Immature natural killer cell (primary cell): ENCODE measurements around the gene PLA2G4D. TPM values are rescaled to one million over a fixed set of nuclear protein-coding genes. Genes with fewer than 3 reads are reported as not detected.

Experiments used
- DNase-seq, 3 donors: peaks; one replicate each; pipeline ENCODE4 v3.0.0; 2022; ENCODE audit warnings: mixed read lengths in 1 of 3
- H3K27ac Mint-ChIP-seq, 6 donors: one replicate each; pipeline ENCODE4 v1.8.0; 2020; ENCODE audit warnings: mixed read lengths in 6 of 6, mild to moderate bottlenecking in 5 of 6, inconsistent platforms in 4 of 6, moderate library complexity in 3 of 6
- H3K27me3 Mint-ChIP-seq, 3 donors: one replicate each; pipeline ENCODE4 v1.8.0; 2020 to 2021; ENCODE audit warnings: low read depth in 3 of 3, mild to moderate bottlenecking in 3 of 3, mixed read lengths in 3 of 3, moderate library complexity in 3 of 3, inconsistent platforms in 1 of 3
- H3K36me3 Mint-ChIP-seq, 3 donors: one replicate each; pipeline ENCODE4 v1.8.0; 2020; ENCODE audit warnings: mixed read lengths in 3 of 3, inconsistent platforms in 2 of 3, mild to moderate bottlenecking in 2 of 3
- H3K4me1 Mint-ChIP-seq, 2 donors: one replicate each; pipeline ENCODE4 v1.8.0; 2020; ENCODE audit warnings: inconsistent platforms in 2 of 2, mild to moderate bottlenecking in 2 of 2, mixed read lengths in 2 of 2, moderate library complexity in 1 of 2
- H3K4me3 Mint-ChIP-seq, 5 donors: one replicate each; pipeline ENCODE4 v1.8.0; 2020; ENCODE audit warnings: mild to moderate bottlenecking in 5 of 5, mixed read lengths in 5 of 5, inconsistent platforms in 3 of 5, moderate library complexity in 3 of 5
- H3K9me3 Mint-ChIP-seq, 6 donors: one replicate each; pipeline ENCODE4 v1.8.0; 2020; ENCODE audit warnings: mild to moderate bottlenecking in 6 of 6, mixed read lengths in 6 of 6, inconsistent platforms in 4 of 6, moderate library complexity in 3 of 6
- polyA plus RNA-seq, 3 donors: library from polyadenylated mRNA; unstranded; fragments of 300-500 nt; fragmentation: Illumina TruSeq; gene quantifications; one replicate each; pipeline ENCODE4 v1.2.3, GENCODE V29; 2021

The PLA2G4D gene
- polyA plus RNA-seq, 3 donors from 2014 or later = not detected

DNA sequence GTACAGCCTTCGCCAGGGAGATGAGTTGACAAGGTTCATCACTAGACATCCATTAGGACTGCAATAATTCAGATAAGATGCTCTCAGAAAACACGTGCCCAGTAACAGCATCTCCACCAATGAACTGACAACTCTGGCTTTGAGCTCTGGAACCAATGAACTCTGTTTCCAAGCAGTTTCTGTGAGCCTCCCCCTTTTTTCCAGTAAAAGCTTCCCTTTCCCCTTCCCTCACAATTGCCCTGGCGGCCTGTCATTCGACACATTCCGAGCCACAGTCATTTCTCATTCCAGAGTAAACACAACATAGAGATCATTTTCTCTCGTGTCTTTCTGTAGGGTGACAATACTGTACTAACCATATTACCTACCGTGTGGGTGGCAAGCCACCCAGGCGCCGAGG, 3.6 kb downstream of the PLA2G4D start:
- Mint-ChIP-seq H3K9me3 (no peaks in the 10 kb centered on the region), H3K27me3 (peaks cover 2 to 15% (median 4%) of the 10 kb centered on the region in 3 donors), H3K36me3 (no peaks in the 10 kb centered on the region), H3K4me1 (no peaks in the 10 kb centered on the region), H3K4me3 (no peak overlapping the region), H3K27ac (no peak overlapping the region)
- no peak for DNase-seq

DNA sequence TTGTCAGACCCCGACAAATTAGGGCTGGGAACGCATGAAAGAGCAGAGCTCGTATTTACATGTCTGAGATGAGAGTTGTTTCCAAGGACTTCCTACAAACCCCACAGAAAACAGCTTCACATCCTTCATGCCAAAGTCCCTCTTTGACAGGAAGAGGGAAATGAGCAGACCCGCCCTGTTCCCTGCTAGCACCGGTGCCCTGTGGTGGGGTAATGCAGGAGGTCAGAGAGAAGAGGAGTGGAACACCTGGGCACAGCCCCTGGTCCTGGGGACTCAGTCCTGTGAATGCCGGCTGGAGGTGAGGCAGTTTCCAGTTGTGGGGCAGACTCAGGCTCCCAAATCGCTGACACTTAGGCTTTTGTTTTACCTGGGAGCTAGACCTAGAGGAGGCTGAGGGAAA, 4.0 kb downstream of the PLA2G4D start:
- Mint-ChIP-seq H3K27me3 (peaks cover 3 to 15% (median 4%) of the 10 kb centered on the region in 3 donors), H3K27ac (no peak overlapping the region), H3K9me3 (no peaks in the 10 kb centered on the region), H3K36me3 (no peaks in the 10 kb centered on the region), H3K4me3 (no peak overlapping the region), H3K4me1 (no peaks in the 10 kb centered on the region)
- no peak for DNase-seq

DNA sequence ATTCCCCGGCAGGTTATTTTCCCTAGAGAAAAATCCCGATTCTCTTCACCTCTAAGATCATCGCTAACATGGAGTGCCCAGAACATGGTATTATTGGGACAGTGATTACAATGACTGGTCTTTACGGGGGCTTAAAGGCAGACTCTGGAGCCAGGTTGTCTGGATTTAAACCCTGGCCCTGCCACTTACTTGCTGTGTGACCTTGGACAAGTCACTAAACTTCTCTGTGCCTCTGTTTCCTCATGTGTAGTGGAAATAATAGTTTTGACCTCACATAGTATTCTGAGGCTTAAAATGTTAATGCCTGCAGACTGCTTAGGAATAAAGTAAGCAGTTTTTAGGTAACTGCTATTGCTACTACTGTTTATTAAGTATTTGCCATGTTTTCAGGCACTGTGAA, 4.4 kb downstream of the PLA2G4D start:
- Mint-ChIP-seq H3K4me1 (no peaks in the 10 kb centered on the region), H3K36me3 (no peaks in the 10 kb centered on the region), H3K27me3 (peaks cover 3 to 15% (median 4%) of the 10 kb centered on the region in 3 donors), H3K9me3 (no peaks in the 10 kb centered on the region), H3K4me3 (no peak overlapping the region), H3K27ac (no peak overlapping the region)
- DNase-seq = no peak

DNA sequence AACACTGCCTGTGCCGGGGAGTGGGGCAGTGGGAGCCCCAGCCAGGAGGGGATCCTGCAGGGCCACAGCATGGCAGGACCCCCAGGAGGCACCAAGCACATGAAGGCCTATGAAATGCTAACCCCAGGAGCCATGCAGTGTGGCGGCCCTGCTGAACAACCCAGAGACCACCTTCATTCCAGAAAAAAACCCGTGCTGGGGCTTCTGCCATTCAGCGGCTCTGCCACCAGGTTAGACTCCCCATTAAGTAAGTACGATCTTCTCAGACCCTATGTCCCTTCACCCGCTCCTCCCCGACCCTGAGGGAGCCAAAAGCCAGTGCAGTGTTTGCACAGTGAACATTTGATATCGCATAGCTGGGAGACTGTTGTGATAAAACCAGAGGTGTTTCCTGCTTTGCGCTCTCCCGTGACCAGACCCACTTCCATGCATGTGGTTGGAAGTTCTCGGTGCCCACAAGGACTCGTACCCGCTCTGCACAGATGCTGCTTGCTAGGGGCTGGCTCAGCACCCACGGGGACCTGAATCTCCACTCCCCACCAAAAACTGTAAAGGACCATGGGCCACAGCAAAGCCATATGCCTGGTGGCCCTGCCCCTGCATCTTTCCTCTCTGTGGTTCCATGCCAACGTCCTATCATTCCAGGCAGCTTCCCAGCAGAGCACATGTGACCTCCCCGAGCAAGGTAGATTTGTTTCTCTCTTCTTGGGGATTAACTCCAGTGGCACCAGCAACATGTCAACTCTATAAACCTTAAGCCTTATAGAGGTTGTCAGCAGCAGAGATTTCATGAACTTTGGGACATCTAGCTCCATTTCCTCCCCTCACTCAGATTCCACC, 5.3 kb downstream of the PLA2G4D start:
- Mint-ChIP-seq H3K4me1 (peaks cover 0 to 2% of the 10 kb centered on the region in 2 donors), H3K9me3 (no peaks in the 10 kb centered on the region), H3K4me3 (no peak overlapping the region), H3K27ac (no peak overlapping the region), H3K36me3 (no peaks in the 10 kb centered on the region), H3K27me3 (peaks cover 3 to 15% (median 4%) of the 10 kb centered on the region in 3 donors)
- DNase-seq = no peak

DNA sequence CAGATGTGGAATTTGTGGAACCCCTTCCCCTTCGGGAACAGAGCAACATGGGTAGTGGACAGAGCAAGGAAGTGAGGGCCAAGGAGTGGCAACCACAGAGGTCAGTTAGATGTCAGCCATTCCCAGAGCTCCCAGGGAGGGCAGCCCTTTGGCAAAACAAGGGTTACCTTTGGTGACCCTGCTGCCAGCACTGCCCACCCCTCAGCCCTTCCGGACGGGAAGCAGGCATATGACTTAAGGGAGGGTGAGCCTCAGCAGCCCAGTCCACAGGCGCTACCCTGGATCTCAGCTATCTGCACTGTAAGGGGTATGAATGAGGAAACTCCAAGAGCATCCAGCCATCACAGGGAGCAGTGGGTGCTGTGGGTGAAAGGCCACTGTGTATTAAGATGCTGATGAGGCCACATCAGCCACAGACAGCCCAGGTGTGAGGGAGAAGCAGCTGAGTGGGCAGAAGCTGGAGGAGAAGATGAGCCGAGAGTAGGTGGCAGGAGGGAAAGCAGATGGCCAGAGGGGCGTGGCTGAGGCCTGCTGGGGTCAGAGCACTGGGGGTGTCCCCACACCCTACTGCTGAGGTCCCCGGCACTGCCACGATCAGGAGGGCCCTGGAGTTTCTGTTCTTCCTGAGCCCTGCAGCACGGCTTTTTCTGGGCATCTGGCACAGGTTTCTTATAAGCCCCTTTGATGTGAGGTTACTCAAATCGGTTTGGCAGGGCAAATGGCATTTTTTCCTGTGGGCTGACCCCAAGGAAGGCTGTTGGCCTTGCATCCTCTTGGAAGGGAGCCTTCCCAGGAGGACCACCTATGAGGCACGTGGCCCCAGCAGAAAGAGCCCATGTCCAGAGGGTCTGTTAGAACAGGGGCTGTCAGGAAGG, 6.2 kb downstream of the PLA2G4D start:
- Mint-ChIP-seq H3K27me3 (peaks cover 3 to 15% (median 4%) of the 10 kb centered on the region in 3 donors), H3K36me3 (no peaks in the 10 kb centered on the region), H3K4me1 (peaks cover 0 to 2% of the 10 kb centered on the region in 2 donors), H3K4me3 (no peak overlapping the region), H3K9me3 (no peaks in the 10 kb centered on the region), H3K27ac (no peak overlapping the region)
- DNase-seq = no peak

DNA sequence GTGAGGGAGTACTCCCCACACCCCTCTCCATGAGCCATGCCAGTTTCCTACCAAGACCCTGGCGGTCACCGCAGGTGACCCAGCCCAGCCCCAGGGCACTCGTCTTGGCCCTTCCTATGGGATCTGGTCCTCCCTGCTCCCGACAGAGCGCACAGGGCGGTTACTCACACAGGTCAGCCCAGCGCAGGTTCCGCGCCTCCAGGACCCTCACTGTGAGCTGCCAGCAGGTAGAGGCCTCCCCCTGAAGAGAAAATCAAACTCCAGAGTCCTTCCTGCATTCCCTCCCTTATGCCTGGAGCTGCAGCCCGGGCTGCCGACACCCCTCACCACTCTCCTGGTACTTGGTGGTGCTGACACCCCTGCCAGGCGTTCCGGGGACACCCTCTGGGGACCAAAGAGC, 6.9 kb downstream of the PLA2G4D start:
- H3K9me3 Mint-ChIP-seq = no peaks in the 10 kb centered on the region
- H3K27me3 Mint-ChIP-seq = peaks cover 3 to 15% (median 4%) of the 10 kb centered on the region in 3 donors
- no peaks in the 10 kb centered on the region for H3K36me3 Mint-ChIP-seq
- no peak overlapping the region for H3K4me3 Mint-ChIP-seq
- no peak overlapping the region for H3K27ac Mint-ChIP-seq
- DNase-seq = no peak
- H3K4me1 Mint-ChIP-seq = peaks cover 0 to 2% of the 10 kb centered on the region in 2 donors

DNA sequence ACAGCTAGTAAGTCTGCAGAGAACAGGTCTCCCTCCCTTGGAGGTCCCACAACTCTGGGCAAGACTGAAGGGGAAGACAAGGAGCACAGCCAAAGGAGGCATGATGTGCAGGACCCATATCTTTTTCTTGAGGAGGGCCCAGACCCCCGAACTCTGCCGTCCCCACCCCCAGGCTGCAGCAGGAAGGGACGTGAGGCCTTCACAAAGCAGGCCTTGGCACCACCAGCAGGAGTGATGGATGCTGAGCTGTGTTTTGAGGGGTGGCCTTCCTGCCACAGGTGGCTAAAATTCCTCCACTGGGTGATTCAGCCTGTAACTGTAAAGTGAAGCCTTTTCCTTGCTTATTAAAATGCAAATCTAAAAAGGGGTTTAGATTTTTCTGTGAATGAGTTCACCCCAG, 8.6 kb downstream of the PLA2G4D start:
- no peak overlapping the region for H3K4me3 Mint-ChIP-seq
- no peak for DNase-seq
- H3K36me3 Mint-ChIP-seq = no peaks in the 10 kb centered on the region
- no peaks in the 10 kb centered on the region for H3K9me3 Mint-ChIP-seq
- H3K27ac Mint-ChIP-seq = no peak overlapping the region
- peaks cover 0 to 2% of the 10 kb centered on the region in 2 donors for H3K4me1 Mint-ChIP-seq
- peaks cover 3 to 8% (median 6%) of the 10 kb centered on the region in 3 donors for H3K27me3 Mint-ChIP-seq

DNA sequence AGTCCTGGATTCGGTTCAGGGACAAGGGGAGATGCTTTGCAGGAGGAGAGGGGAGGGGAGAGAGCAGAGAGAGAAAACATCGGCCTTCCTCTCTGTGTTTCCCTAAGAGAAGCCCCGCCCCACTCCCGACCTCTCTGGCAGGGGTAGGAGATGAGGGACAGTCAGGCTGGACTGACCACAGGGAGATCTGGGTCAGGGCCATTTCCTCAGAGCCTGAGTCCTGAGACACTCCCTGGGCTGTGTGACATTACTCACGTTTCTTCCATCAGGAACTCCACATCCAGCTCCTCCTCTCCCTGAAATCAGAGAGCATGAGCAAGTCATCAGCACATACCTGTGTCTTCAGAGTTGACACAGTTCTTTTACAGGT, 9.1 kb downstream of the PLA2G4D start:
- Mint-ChIP-seq H3K4me3 (no peak overlapping the region), H3K27me3 (peaks cover 3 to 9% (median 6%) of the 10 kb centered on the region in 3 donors), H3K36me3 (no peaks in the 10 kb centered on the region), H3K27ac (no peak overlapping the region), H3K9me3 (no peaks in the 10 kb centered on the region), H3K4me1 (peaks cover 0 to 2% of the 10 kb centered on the region in 2 donors)
- no peak for DNase-seq

DNA sequence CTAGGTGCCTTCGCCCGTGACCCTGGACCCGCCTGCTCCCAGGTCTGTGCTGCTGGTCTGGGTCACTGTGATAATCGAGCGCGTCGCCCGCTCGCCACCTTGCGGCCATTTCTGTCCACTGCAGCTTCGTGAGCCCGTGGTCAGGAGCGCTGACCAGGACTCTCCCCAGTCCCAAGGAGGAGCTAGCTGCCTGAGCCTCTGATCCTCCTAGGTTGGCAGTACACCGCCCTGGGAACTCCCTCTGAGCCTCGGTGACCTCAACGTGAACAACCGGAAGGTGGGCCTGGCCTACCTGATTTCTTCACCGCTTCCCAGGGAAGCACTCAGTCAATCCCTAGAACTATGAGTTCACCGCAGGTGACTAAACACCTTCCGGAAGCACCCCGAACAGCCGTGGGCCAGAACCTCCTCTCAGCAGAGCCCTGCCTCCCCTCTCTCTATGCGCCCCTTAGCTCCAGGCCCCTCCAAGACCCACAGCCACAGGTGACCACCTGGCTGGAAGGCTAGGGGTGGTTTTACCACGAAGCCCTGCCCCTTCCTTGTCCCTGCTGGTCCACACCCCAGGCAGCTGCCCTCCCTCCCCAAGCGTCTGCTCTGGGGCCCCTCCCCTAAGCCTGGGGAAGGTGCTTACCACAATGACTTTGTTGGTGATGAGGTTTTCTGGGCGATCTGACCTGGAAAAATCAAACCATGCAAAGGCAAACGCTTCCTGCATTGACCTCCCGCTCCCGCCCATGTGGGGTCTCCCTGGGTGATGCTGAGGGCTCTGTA, 9.7 kb downstream of the PLA2G4D start:
- peak; percentile 29 to 40 (median 37) for DNase-seq
- H3K9me3 Mint-ChIP-seq = no peaks in the 10 kb centered on the region
- H3K4me1 Mint-ChIP-seq = peaks cover 0 to 2% of the 10 kb centered on the region in 2 donors
- no peak overlapping the region for H3K27ac Mint-ChIP-seq
- peaks cover 3 to 6% (median 5%) of the 10 kb centered on the region in 3 donors for H3K27me3 Mint-ChIP-seq
- no peak overlapping the region for H3K4me3 Mint-ChIP-seq
- no peaks in the 10 kb centered on the region for H3K36me3 Mint-ChIP-seq

DNA sequence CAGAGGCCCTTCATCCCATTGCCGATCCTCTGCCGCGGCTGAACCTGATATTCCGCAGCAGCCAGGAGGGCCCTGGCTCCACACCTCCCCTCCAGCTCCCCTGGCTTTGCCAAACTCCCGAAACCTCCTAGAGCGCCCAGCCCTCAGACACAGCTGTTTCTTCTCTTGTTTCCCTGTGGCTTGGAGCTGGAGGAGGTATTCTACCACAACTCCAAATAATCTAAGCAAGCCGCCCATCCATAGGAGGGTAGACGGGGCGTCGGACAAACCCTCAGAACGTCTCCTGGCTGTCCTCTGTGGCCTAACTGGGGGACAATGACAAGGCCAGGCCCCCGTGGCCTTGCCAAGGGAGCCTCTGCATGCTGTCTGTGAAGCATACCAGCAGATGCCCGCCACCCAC, 10.4 kb downstream of the PLA2G4D start:
- DNase-seq = no peak
- Mint-ChIP-seq H3K9me3 (no peaks in the 10 kb centered on the region), H3K4me1 (peaks cover 0 to 2% of the 10 kb centered on the region in 2 donors), H3K4me3 (no peak overlapping the region), H3K36me3 (no peaks in the 10 kb centered on the region), H3K27me3 (peaks cover 3 to 6% (median 5%) of the 10 kb centered on the region in 3 donors), H3K27ac (no peak overlapping the region)

DNA sequence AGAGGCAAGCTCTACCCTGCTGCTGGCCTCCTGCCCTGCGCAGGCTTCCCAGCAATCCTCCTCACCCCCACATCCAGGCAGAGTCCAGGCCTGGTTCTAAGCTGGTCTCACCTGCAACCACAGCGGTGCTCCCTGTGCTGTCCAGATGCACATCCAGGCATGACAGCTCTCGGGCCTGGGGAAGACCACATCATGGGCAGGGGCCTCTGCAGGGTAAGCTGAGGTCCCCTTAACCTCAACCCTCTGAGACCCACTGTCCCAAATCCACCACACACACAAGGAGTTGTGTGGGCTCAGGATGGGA, 10.8 kb downstream of the PLA2G4D start:
- H3K9me3 Mint-ChIP-seq = no peaks in the 10 kb centered on the region
- peaks cover 0 to 2% of the 10 kb centered on the region in 2 donors for H3K4me1 Mint-ChIP-seq
- H3K4me3 Mint-ChIP-seq = no peak overlapping the region
- DNase-seq = no peak
- H3K27ac Mint-ChIP-seq = no peak overlapping the region
- H3K27me3 Mint-ChIP-seq = peaks cover 3 to 6% (median 5%) of the 10 kb centered on the region in 3 donors
- H3K36me3 Mint-ChIP-seq = no peaks in the 10 kb centered on the region

DNA sequence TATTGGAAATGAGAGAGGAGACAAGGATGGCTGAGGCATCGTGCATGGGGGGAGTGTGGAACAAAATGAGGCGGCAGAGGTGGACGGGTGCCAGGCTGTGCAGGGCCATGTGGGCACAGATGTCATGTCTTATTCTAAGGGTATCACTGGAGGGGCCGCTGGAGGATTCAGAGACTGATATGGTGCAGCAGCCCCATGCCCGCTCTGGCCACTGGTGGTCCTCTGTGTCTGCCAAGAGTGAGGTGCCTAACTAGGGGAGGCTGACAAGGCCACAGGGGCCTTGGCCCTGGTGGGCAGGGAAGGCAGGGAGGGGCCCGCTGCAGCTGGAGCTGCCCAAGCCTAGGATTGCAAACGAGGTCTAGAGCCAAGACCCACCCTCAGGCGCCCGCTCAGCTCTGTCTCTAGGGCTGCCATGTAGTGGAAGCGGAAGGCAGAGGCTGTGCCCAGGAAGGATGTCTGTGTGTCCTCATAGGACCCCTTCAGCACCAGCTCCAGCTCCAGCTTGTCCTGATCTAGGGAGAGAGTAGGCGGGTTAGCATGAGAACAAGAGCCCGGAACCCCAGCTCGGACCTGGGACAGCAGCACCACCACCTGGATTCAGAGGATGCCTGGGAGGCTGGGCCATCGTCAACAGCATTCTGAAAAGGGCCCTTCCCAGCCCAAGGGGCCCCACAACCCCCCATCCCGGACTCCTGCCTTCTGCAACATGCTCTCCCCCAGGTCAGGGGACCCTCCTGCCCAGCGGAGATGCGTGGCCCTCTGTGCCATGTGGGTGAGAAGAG, 11.3 kb downstream of the PLA2G4D start:
- H3K36me3 Mint-ChIP-seq = no peaks in the 10 kb centered on the region
- peaks cover 3 to 6% (median 3%) of the 10 kb centered on the region in 3 donors for H3K27me3 Mint-ChIP-seq
- no peak for DNase-seq
- H3K27ac Mint-ChIP-seq = no peak overlapping the region
- H3K4me3 Mint-ChIP-seq = no peak overlapping the region
- no peaks in the 10 kb centered on the region for H3K9me3 Mint-ChIP-seq
- peaks cover 0 to 2% of the 10 kb centered on the region in 2 donors for H3K4me1 Mint-ChIP-seq

DNA sequence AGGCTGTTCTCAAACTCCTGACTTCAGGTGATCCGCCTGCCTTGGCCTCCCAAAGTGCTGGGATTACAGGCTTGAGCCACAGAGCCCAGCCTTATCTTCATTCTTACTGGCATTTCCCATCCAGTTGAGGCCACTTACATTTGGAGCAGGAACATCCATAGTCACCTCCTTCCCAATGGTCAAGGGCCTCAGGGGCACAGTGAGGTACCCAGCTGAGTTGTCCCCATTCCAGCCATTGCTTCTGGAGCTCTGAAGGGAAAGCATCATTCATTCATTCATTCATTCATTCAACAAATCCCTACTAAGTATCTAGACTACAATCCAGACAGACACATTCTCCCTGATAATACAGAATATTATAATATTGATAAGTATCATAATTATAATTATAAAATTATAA, 12.2 kb downstream of the PLA2G4D start:
- Mint-ChIP-seq H3K4me3 (no peak overlapping the region), H3K9me3 (no peaks in the 10 kb centered on the region), H3K4me1 (peaks cover 0 to 2% of the 10 kb centered on the region in 2 donors), H3K36me3 (no peaks in the 10 kb centered on the region), H3K27me3 (peaks cover 2 to 5% (median 3%) of the 10 kb centered on the region in 3 donors), H3K27ac (no peak overlapping the region)
- no peak for DNase-seq
